ENCODE results near the gene CDH1.

CDH1 gene

GRCh38 chr16:68760671-68761275 lies 23.7 kb downstream of the CDH1 start:
- peaks cover 5% of the 10 kb centered on the region for H3K4me1 ChIP-seq (ENCODE audit: control insufficient read depth, insufficient read depth, low read length)
- no peak overlapping the region for H3K4me3 ChIP-seq (ENCODE audit: low read length)
- no peaks in the 10 kb centered on the region for H3K9me3 ChIP-seq (ENCODE audit: control insufficient read depth, insufficient read depth, low read length)
- H3K36me3 ChIP-seq (ENCODE audit: control insufficient read depth, insufficient read depth, low read length) = no peaks in the 10 kb centered on the region
- no peak for DNase-seq (ENCODE audit: low read depth, low spot score)
- H3K27me3 ChIP-seq (ENCODE audit: control insufficient read depth, insufficient read depth, low read length) = no peaks in the 10 kb centered on the region
- WGBS (ENCODE audit: insufficient coverage, insufficient read length) = no CpG with 5 or more reads among the region's 8 CpGs
- no peak overlapping the region for H3K27ac ChIP-seq (ENCODE audit: low read length)

DNA sequence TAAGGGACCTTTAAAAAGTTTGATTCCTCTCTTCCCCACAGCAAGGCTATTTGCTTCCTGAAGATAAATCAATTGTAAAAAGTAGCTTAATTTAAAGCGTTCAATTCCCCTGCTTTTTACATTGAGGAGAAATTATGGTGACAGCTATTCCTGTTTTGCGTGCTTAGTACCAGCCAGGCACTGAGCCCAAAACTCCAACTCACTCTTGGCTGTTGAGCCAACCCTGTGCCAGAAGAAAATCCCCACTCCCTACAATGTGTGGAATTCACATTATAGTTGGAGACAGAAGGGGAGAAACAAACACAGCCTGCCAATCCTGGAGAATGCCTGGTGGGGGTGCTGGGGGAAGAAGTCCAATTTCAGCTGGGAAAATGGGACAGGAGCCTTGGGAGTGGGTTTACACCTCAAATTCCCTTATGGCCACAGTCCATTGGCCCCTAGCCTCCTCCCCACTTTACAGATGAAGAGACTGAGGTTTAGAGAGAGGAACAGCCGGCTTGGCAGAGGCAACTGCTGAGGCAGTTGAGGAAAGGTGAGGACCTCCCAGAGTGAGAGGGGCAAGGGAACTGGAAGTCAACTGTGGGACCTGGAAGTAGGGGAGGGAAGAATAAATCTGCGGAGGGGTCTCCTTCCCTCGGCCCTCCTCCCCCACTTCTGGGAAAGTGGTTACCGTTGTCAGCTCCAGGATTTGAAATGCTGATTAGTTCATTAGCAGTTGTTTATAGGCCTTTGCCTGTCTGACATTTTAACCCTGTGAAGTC lies 26.1 kb downstream of the CDH1 start:
- WGBS (ENCODE audit: insufficient coverage, insufficient read length) = no CpG with 5 or more reads among the region's 6 CpGs
- Histone ChIP-seq H3K4me1 (ENCODE audit: control insufficient read depth, insufficient read depth, low read length) (peaks cover 5% of the 10 kb centered on the region), H3K27me3 (ENCODE audit: control insufficient read depth, insufficient read depth, low read length) (no peaks in the 10 kb centered on the region), H3K9me3 (ENCODE audit: control insufficient read depth, insufficient read depth, low read length) (no peaks in the 10 kb centered on the region), H3K27ac (ENCODE audit: low read length) (peak overlapping the region; percentile 60), H3K36me3 (ENCODE audit: control insufficient read depth, insufficient read depth, low read length) (no peaks in the 10 kb centered on the region), H3K4me3 (ENCODE audit: low read length) (no peak overlapping the region)
- no peak for DNase-seq (ENCODE audit: low read depth, low spot score)

DNA sequence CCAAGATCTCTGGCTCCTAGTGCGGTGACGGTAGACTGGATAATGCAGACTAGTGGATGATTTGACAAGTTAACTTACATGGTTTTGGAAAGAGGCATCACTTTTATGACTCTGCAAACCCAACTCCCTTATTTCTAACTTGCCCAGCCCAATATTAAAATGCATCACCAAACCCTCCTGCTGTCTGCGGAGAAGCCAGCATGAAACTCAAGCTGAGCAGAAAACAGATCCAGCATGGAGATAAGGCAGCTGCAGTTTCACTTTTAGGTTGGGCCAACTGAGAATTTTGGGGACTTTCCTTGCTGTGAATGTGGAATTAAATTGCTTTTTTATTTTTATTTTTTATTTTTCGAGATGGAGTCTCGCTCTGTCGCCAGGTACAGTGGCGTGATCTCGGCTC lies 27.8 kb downstream of the CDH1 start:
- no peak for DNase-seq (ENCODE audit: low read depth, low spot score)
- Histone ChIP-seq H3K27me3 (ENCODE audit: control insufficient read depth, insufficient read depth, low read length) (no peaks in the 10 kb centered on the region), H3K27ac (ENCODE audit: low read length) (no peak overlapping the region), H3K36me3 (ENCODE audit: control insufficient read depth, insufficient read depth, low read length) (no peaks in the 10 kb centered on the region), H3K9me3 (ENCODE audit: control insufficient read depth, insufficient read depth, low read length) (no peaks in the 10 kb centered on the region), H3K4me1 (ENCODE audit: control insufficient read depth, insufficient read depth, low read length) (peaks cover 5% of the 10 kb centered on the region), H3K4me3 (ENCODE audit: low read length) (no peak overlapping the region)
- no CpG with 5 or more reads among the region's 8 CpGs for WGBS (ENCODE audit: insufficient coverage, insufficient read length)

DNA sequence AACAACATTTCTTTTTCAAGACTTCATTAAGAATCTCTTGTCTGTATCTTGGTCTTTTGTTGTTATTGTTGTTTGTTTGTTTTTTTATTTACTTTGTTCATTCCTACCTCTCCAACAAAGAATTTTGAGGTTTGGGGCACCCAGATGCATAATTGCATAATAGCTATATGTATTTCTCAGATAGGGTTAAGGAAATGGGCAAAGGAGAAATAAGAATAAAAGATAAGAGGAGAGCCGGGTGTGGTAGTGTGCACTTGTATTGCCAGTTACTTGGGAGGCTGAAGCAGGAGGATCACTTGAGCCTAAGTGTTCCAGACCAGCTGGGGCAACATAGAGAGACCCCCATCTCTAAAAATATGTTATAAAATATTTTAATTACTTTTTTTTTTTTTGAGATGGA lies 30.5 kb downstream of the CDH1 start:
- peaks cover 2% of the 10 kb centered on the region for H3K4me1 ChIP-seq (ENCODE audit: control insufficient read depth, insufficient read depth, low read length)
- H3K27ac ChIP-seq (ENCODE audit: low read length) = no peak overlapping the region
- no peaks in the 10 kb centered on the region for H3K9me3 ChIP-seq (ENCODE audit: control insufficient read depth, insufficient read depth, low read length)
- no peaks in the 10 kb centered on the region for H3K27me3 ChIP-seq (ENCODE audit: control insufficient read depth, insufficient read depth, low read length)
- no CpG with 5 or more reads among the region's 1 CpG for WGBS (ENCODE audit: insufficient coverage, insufficient read length)
- DNase-seq (ENCODE audit: low read depth, low spot score) = no peak
- no peaks in the 10 kb centered on the region for H3K36me3 ChIP-seq (ENCODE audit: control insufficient read depth, insufficient read depth, low read length)
- no peak overlapping the region for H3K4me3 ChIP-seq (ENCODE audit: low read length)

GRCh38 chr16:68768175-68768574 lies 31.1 kb downstream of the CDH1 start:
- WGBS (ENCODE audit: insufficient coverage, insufficient read length) = no CpG with 5 or more reads among the region's 7 CpGs
- Histone ChIP-seq H3K36me3 (ENCODE audit: control insufficient read depth, insufficient read depth, low read length) (no peaks in the 10 kb centered on the region), H3K27me3 (ENCODE audit: control insufficient read depth, insufficient read depth, low read length) (no peaks in the 10 kb centered on the region), H3K4me1 (ENCODE audit: control insufficient read depth, insufficient read depth, low read length) (peaks cover 2% of the 10 kb centered on the region; the same call in 1 of the 2 replicates), H3K9me3 (ENCODE audit: control insufficient read depth, insufficient read depth, low read length) (no peaks in the 10 kb centered on the region), H3K4me3 (ENCODE audit: low read length) (no peak overlapping the region), H3K27ac (ENCODE audit: low read length) (no peak overlapping the region)
- DNase-seq (ENCODE audit: low read depth, low spot score) = no peak

DNA sequence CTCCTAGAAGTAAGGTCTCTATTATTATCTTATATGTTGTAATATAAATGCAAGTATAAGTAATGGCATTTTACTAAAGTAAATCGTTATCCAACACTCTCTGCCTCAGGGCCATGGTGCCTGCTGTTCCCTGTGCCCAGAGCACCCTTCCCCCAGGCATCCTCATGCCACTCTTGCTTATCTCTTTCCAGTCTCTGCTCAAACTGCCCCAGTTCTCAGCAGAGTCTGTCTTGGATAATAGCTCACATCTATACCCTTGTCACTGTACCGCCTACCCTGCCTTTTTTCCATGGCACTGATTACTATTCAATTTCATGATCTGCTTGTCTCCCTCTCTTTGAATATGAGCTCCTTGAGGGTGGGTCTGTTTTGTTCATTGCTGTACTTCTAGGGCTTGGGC lies 31.7 kb downstream of the CDH1 start:
- Histone ChIP-seq H3K4me1 (ENCODE audit: control insufficient read depth, insufficient read depth, low read length) (peaks cover under 1% of the 10 kb centered on the region; the same call in 1 of the 2 replicates), H3K36me3 (ENCODE audit: control insufficient read depth, insufficient read depth, low read length) (no peaks in the 10 kb centered on the region), H3K9me3 (ENCODE audit: control insufficient read depth, insufficient read depth, low read length) (no peaks in the 10 kb centered on the region), H3K4me3 (ENCODE audit: low read length) (no peak overlapping the region), H3K27ac (ENCODE audit: low read length) (no peak overlapping the region), H3K27me3 (ENCODE audit: control insufficient read depth, insufficient read depth, low read length) (no peaks in the 10 kb centered on the region)
- no peak for DNase-seq (ENCODE audit: low read depth, low spot score)
- no CpG with 5 or more reads among the region's 2 CpGs for WGBS (ENCODE audit: insufficient coverage, insufficient read length)

DNA sequence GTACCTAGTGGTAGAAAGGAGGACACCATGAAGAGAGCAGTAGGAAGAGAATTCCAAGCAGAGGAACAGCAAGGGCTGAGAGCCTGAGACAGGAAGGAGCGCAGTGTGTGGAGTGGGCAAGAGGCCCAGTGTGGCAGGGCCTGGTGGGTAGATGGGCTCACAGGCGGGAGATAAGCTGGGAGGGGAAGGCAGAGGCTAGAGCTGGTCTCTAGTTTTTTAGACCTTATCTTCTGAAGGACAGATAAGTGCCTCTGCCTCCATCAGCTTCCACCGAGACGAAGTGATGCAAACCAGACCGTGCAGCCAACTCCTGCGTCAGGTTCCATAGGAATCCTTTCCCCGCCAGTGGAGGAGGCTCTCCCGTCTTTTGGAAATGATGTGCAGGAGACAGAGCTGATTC lies 33.6 kb downstream of the CDH1 start:
- WGBS (ENCODE audit: insufficient coverage, insufficient read length) = no CpG with 5 or more reads among the region's 8 CpGs
- peaks cover 3% of the 10 kb centered on the region; the same call in 1 of the 2 replicates for H3K36me3 ChIP-seq (ENCODE audit: control insufficient read depth, insufficient read depth, low read length)
- no peak for DNase-seq (ENCODE audit: low read depth, low spot score)
- H3K27me3 ChIP-seq (ENCODE audit: control insufficient read depth, insufficient read depth, low read length) = no peaks in the 10 kb centered on the region
- no peaks in the 10 kb centered on the region for H3K4me1 ChIP-seq (ENCODE audit: control insufficient read depth, insufficient read depth, low read length)
- H3K4me3 ChIP-seq (ENCODE audit: low read length) = no peak overlapping the region
- H3K27ac ChIP-seq (ENCODE audit: low read length) = no peak overlapping the region
- no peaks in the 10 kb centered on the region for H3K9me3 ChIP-seq (ENCODE audit: control insufficient read depth, insufficient read depth, low read length)

- DNase-seq (ENCODE audit: low read depth, low spot score) = no peak
- Histone ChIP-seq H3K27me3 (ENCODE audit: control insufficient read depth, insufficient read depth, low read length) (no peaks in the 10 kb centered on the region), H3K4me3 (ENCODE audit: low read length) (no peak overlapping the region), H3K9me3 (ENCODE audit: control insufficient read depth, insufficient read depth, low read length) (no peaks in the 10 kb centered on the region), H3K4me1 (ENCODE audit: control insufficient read depth, insufficient read depth, low read length) (no peaks in the 10 kb centered on the region), H3K27ac (ENCODE audit: low read length) (no peak overlapping the region), H3K36me3 (ENCODE audit: control insufficient read depth, insufficient read depth, low read length) (peaks cover 3% of the 10 kb centered on the region; the same call in 1 of the 2 replicates)
- WGBS (ENCODE audit: insufficient coverage, insufficient read length) = no CpG with 5 or more reads among the region's 11 CpGs
These were observed 35.1 kb downstream of the CDH1 start for GRCh38 chr16:68772030-68772681.

DNA sequence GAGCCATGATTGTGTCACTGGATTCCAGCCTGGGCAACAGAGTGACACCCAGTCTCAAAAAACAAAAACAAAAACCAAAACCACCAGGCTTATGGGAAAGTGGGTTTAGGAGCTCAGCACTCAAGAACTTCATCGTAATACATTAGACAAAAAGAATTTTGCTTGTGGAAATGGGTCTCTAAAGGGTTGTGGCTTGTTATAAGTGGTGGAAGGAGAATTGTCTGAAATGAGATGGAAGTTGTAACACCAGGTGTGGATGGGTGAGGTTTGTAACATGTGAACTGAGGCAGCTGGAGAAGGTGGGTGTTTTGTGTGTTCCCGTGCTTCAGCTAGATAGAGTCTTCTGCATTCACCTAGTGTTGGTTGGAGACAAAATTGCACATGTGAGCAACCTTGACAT lies 35.8 kb downstream of the CDH1 start:
- Histone ChIP-seq H3K4me1 (ENCODE audit: control insufficient read depth, insufficient read depth, low read length) (no peaks in the 10 kb centered on the region), H3K27ac (ENCODE audit: low read length) (no peak overlapping the region), H3K36me3 (ENCODE audit: control insufficient read depth, insufficient read depth, low read length) (peaks cover 3% of the 10 kb centered on the region; the same call in 1 of the 2 replicates), H3K9me3 (ENCODE audit: control insufficient read depth, insufficient read depth, low read length) (no peaks in the 10 kb centered on the region), H3K27me3 (ENCODE audit: control insufficient read depth, insufficient read depth, low read length) (no peaks in the 10 kb centered on the region), H3K4me3 (ENCODE audit: low read length) (no peak overlapping the region)
- DNase-seq (ENCODE audit: low read depth, low spot score) = no peak
- WGBS (ENCODE audit: insufficient coverage, insufficient read length) = no CpG with 5 or more reads among the region's 2 CpGs

- no peak for DNase-seq (ENCODE audit: low read depth, low spot score)
- Histone ChIP-seq H3K27me3 (ENCODE audit: control insufficient read depth, insufficient read depth, low read length) (no peaks in the 10 kb centered on the region), H3K4me3 (ENCODE audit: low read length) (no peak overlapping the region), H3K9me3 (ENCODE audit: control insufficient read depth, insufficient read depth, low read length) (no peaks in the 10 kb centered on the region), H3K36me3 (ENCODE audit: control insufficient read depth, insufficient read depth, low read length) (peaks cover 3% of the 10 kb centered on the region; the same call in 1 of the 2 replicates), H3K27ac (ENCODE audit: low read length) (no peak overlapping the region), H3K4me1 (ENCODE audit: control insufficient read depth, insufficient read depth, low read length) (peaks cover 6% of the 10 kb centered on the region)
- no CpG with 5 or more reads among the region's 7 CpGs for WGBS (ENCODE audit: insufficient coverage, insufficient read length)
These were observed 38.0 kb downstream of the CDH1 start for GRCh38 chr16:68774982-68775634.

Data from iPS DF 6.9 (cell line).